ENCODE results near the gene KLK13. TPM values are rescaled to one million over a fixed set of nuclear protein-coding genes. Genes with fewer than 3 reads are reported as not detected.

KLK13 gene
- polyA plus RNA-seq, 1 of the 3 experiments (the other 2 are of a cell fraction), result not detected

GRCh38 chr19:51091126-51091525, 26.2 kb upstream of the KLK13 start:
- H3K79me2 ChIP-seq (ENCODE audit: insufficient read depth), result no peaks in the 10 kb centered on the region
- TF ChIP-seq TEAD4 (IDR thresholded peaks at IDR 0.05; ENCODE audit: borderline replicate concordance, insufficient read depth), result no peak
- TF ChIP-seq MEF2A (IDR thresholded peaks at IDR 0.05; ENCODE audit: borderline replicate concordance, low read depth), result no peak
- TF ChIP-seq EP300 (IDR thresholded peaks at IDR 0.05; ENCODE audit: borderline replicate concordance in 1 of 2, low read depth in 1 of 2, low read length in 1 of 2), result no peak
- no peak for TF ChIP-seq TAF1 (IDR thresholded peaks at IDR 0.05; ENCODE audit: borderline replicate concordance, low read depth, low read length)
- no peak for TF ChIP-seq MXI1 (IDR thresholded peaks at IDR 0.05; ENCODE audit: low read depth, low read length)
- TF ChIP-seq CTCF (IDR thresholded peaks at IDR 0.05), result no peak
- no peak for TF ChIP-seq FOXM1 (IDR thresholded peaks at IDR 0.05; ENCODE audit: low read depth)
- TF ChIP-seq NFIC (IDR thresholded peaks at IDR 0.05; ENCODE audit: borderline replicate concordance), result no peak
- TF ChIP-seq JUND (IDR thresholded peaks at IDR 0.05), result no peak
- TF ChIP-seq SIN3A (IDR thresholded peaks at IDR 0.05; ENCODE audit: borderline replicate concordance, low read depth, low read length), result no peak
- no peak for TF ChIP-seq IRF3 (IDR thresholded peaks at IDR 0.05; ENCODE audit: low read depth, low read length)
- no peak for TF ChIP-seq ZBTB33 (IDR thresholded peaks at IDR 0.05; ENCODE audit: borderline replicate concordance, low read depth)
- no peak for TF ChIP-seq RCOR1 (IDR thresholded peaks at IDR 0.05; ENCODE audit: low read length)
- TF ChIP-seq POLR2AphosphoS5 (IDR thresholded peaks at IDR 0.05; ENCODE audit: low read depth, low read length), result no peak
- no peak for TF ChIP-seq RXRA (IDR thresholded peaks at IDR 0.05; ENCODE audit: borderline replicate concordance, low read depth)
- no peak for TF ChIP-seq YY1 (IDR thresholded peaks at IDR 0.05; ENCODE audit: low read depth)
- TF ChIP-seq USF2 (IDR thresholded peaks at IDR 0.05; ENCODE audit: borderline replicate concordance, low read depth, low read length), result no peak
- no peak for TF ChIP-seq PBX3 (IDR thresholded peaks at IDR 0.05)
- ChIA-PET POLR2A (no interaction called here), CTCF (no interaction called here)
- H3K9me2 ChIP-seq, result no peaks in the 10 kb centered on the region
- H3K4me2 ChIP-seq, result no peak overlapping the region
- no peak for DNase-seq
- H3K4me3 ChIP-seq (ENCODE audit: low read depth in 2 of 2, low read length in 1 of 2), result no peak overlapping the region
- no peaks in the 10 kb centered on the region for H3F3A ChIP-seq (replicated peaks; ENCODE audit: insufficient read depth)
- H3K9me3 ChIP-seq, result no peaks in the 10 kb centered on the region
- WGBS (ENCODE audit: low lambda C conversion rate), result 60% methylated on average over 10 of the region's 10 CpGs
- no peak overlapping the region for H3K9ac ChIP-seq
- no peak overlapping the region for H3K27ac ChIP-seq (ENCODE audit: low read depth in 2 of 2, low read length in 1 of 2)
- H4K20me1 ChIP-seq (ENCODE audit: insufficient read depth), result no peaks in the 10 kb centered on the region
- no peaks in the 10 kb centered on the region for H3K27me3 ChIP-seq (ENCODE audit: insufficient read depth)
- no peaks in the 10 kb centered on the region for H3K36me3 ChIP-seq (replicated peaks in 1 of 2; ENCODE audit: control insufficient read depth in 1 of 2, insufficient read depth in 2 of 2, low read length in 1 of 2)
- H3K4me1 ChIP-seq (ENCODE audit: control insufficient read depth in 1 of 2, insufficient read depth in 2 of 2, low read depth in 1 of 2, low read length in 1 of 2), result no peaks in the 10 kb centered on the region; a peak in 1 of 4 replicates
- no peak overlapping the region for H2AFZ ChIP-seq (ENCODE audit: low read depth)

Measured in SK-N-SH (cell line).